CD4-positive, CD25-positive, alpha-beta regulatory T cell (primary cell): ENCODE data around the gene ASMTL. TPM values are rescaled to one million over a fixed set of nuclear protein-coding genes. Genes with fewer than 3 reads are reported as not detected.
"Not testable (repeated sequence)": the region's sequence is repeated elsewhere in the genome, so short reads cannot be mapped to it uniquely, and the experiment has no call there.

ENCODE experiments used
- ATAC-seq, 2 donors: fragments of 150-1000 bp; cut with Tn5 transposase; one replicate each; pipeline ENCODE4 v1.10.0; 2021; ENCODE audit warnings: low read depth in 2 of 2, moderate number of reproducible peaks in 2 of 2, moderate library complexity in 1 of 2
- DNase-seq, 3 donors: peaks; one replicate each; pipeline versions ENCODE4 v3.0.0 to v3.0.0-alpha.2; 2012 to 2022; ENCODE audit warnings: mixed read lengths in 1 of 3
- H3K27ac ChIP-seq: one replicate; pipeline ENCODE4 v1.7.0; 2013; ENCODE audit warnings: mild to moderate bottlenecking, low read length; ENCODE audit not compliant: insufficient read depth, poor library complexity, severe bottlenecking
- H3K27me3 ChIP-seq: one replicate; pipeline ENCODE4 v1.7.0; 2013; ENCODE audit warnings: low read length; ENCODE audit not compliant: control insufficient read depth, insufficient read depth
- H3K36me3 ChIP-seq: one replicate; pipeline ENCODE4 v1.7.0; 2013; ENCODE audit warnings: mild to moderate bottlenecking, low read length, moderate library complexity; ENCODE audit not compliant: control insufficient read depth, insufficient read depth
- H3K4me1 ChIP-seq: 2 replicates; pipeline ENCODE4 v1.7.0; 2013; ENCODE audit warnings: mild to moderate bottlenecking, low read length; ENCODE audit not compliant: insufficient read depth, control insufficient read depth, poor library complexity, severe bottlenecking
- H3K4me3 ChIP-seq: one replicate; pipeline ENCODE4 v1.7.0; 2013; ENCODE audit warnings: low read depth, mild to moderate bottlenecking, low read length, moderate library complexity
- H3K9me3 ChIP-seq, 2 experiments: 1 replicate in 1 of 2; 2 replicates in 1 of 2; pipeline ENCODE4 v1.7.0; 2013; ENCODE audit warnings: low read length in 2 of 2, mild to moderate bottlenecking in 1 of 2, moderate library complexity in 1 of 2; ENCODE audit not compliant: control insufficient read depth in 2 of 2
- H3K27ac Mint-ChIP-seq, 3 donors: one replicate each; pipeline ENCODE4 v1.8.0; 2020 to 2022; ENCODE audit warnings: mild to moderate bottlenecking in 3 of 3, mixed read lengths in 3 of 3, moderate library complexity in 2 of 3
- H3K27me3 Mint-ChIP-seq: one replicate; pipeline ENCODE4 v1.8.0; 2022; ENCODE audit warnings: mild to moderate bottlenecking, mixed read lengths
- H3K36me3 Mint-ChIP-seq: one replicate; pipeline ENCODE4 v1.8.0; 2020; ENCODE audit warnings: mixed read lengths
- H3K4me1 Mint-ChIP-seq, 4 donors: one replicate each; pipeline ENCODE4 v1.8.0; 2020 to 2022; ENCODE audit warnings: mixed read lengths in 4 of 4, mild to moderate bottlenecking in 1 of 4
- H3K4me3 Mint-ChIP-seq, 4 donors: one replicate each; pipeline ENCODE4 v1.8.0; 2020 to 2022; ENCODE audit warnings: mild to moderate bottlenecking in 4 of 4, mixed read lengths in 4 of 4, moderate library complexity in 3 of 4
- H3K9me3 Mint-ChIP-seq, 7 donors: one replicate each; pipeline ENCODE4 v1.8.0; 2020 to 2022; ENCODE audit warnings: mixed read lengths in 7 of 7, mild to moderate bottlenecking in 3 of 7, moderate library complexity in 2 of 7
- polyA plus RNA-seq, 4 donors: library from polyadenylated mRNA; unstranded; fragments of 300-500 nt; fragmentation: Illumina TruSeq; gene quantifications; one replicate each; pipeline ENCODE4 v1.2.3, GENCODE V29; 2021
- total RNA-seq: library from RNA; stranded (reverse); gene quantifications from one replicate; pipeline ENCODE4 v1.2.3, GENCODE V29; 2022

The ASMTL gene
- total and polyA plus RNA-seq, 5 donors from 2014 or later: 32.1 to 50.1 (median 44.6) TPM

DNA sequence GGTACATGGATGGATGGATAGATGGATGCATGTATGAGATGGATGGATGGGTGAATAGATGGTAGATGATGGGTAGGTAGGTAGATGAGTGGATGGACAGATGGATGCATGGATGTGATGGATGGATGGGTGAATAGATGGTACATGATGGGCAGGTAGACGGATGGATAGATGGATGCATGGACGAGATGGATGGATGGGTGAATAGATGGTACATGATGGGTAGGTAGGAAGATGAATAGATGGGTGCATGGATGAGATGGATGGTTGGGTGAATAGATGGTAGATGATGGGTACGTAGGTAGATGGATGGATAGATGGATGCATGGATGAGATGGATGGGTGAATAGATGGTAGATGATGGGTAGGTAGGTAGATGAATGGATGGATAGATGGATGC, 48.8 kb downstream of the ASMTL start:
- H3K27ac Mint-ChIP-seq, H3K4me1 Mint-ChIP-seq, H3K27ac ChIP-seq, H3K4me1 ChIP-seq, H3K36me3 Mint-ChIP-seq, H3K4me3 ChIP-seq, H3K4me3 Mint-ChIP-seq, ATAC-seq, DNase-seq, H3K9me3 Mint-ChIP-seq, H3K27me3 ChIP-seq, H3K27me3 Mint-ChIP-seq, H3K9me3 ChIP-seq: not testable (repeated sequence)
- H3K36me3 ChIP-seq: peaks cover 49% of the 10 kb centered on the region

GRCh38 chrX:1403228-1403627, 49.5 kb downstream of the ASMTL start:
- DNase-seq: no peak
- H3K4me1 Mint-ChIP-seq: no peaks in the 10 kb centered on the region

DNA sequence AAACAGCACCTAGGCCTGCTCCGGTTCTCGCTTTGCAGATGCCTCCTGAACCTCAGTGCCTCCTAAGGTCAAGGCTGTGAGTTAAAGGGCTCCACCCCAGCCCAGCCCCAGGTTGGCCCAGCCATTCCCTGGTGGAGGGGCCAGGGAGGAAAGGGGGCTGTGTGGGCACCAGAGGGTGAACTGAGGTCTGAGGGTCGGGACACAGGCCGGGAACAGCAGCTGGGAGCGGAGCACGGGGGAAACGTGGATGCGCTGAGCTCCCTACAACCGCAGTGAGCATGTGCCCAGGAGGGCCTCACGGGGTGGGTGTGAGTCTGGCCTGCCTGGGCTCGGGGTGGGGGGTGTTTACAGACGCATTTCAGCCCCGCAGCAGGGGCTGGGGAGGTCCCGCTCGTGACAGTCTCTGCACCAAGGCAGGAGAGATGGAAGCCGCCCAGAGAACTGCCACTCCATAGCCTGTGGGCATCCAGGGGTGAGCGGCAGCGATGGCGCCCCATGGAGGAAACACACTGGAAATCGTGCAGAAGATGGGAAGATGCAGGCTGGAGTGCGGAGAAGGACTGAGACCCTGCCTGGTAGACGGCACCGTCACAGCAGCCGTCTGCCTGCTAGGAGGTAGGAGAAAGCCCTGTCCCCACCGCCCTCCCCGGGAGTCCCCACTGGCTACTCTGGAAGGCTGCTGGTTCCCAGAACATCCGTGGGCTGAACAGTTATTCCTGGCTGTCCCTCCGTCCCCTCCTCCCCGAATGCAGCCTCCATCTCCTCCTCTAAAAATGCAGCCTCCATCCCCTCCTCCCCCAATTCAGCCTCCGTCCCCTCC, 50.9 kb downstream of the ASMTL start:
- DNase-seq: no peak
- H3K4me3 Mint-ChIP-seq: no peak overlapping the region
- peaks cover 37% of the 10 kb centered on the region for H3K36me3 ChIP-seq

More at GRCh38 chrX:1403228-1403627, 49.5 kb downstream of the ASMTL start:
- Histone ChIP-seq H3K27me3 (no peaks in the 10 kb centered on the region), H3K27ac (no peak overlapping the region), H3K9me3 (no peaks in the 10 kb centered on the region), H3K4me3 (no peak overlapping the region), H3K36me3 (peaks cover 49% of the 10 kb centered on the region), H3K4me1 (no peaks in the 10 kb centered on the region)
- H3K4me3 Mint-ChIP-seq: no peak overlapping the region
- H3K27me3 Mint-ChIP-seq: no peaks in the 10 kb centered on the region
- no peaks in the 10 kb centered on the region for H3K36me3 Mint-ChIP-seq
- ATAC-seq: no peak
- no peak overlapping the region for H3K27ac Mint-ChIP-seq
- no peaks in the 10 kb centered on the region for H3K9me3 Mint-ChIP-seq

GRCh38 chrX:1400742-1401471, 51.8 kb downstream of the ASMTL start:
- no peak overlapping the region for H3K4me3 Mint-ChIP-seq
- peaks cover 0 to 2% (median 1%) of the 10 kb centered on the region in 4 donors for H3K4me1 Mint-ChIP-seq
- DNase-seq (no peak), ATAC-seq (no peak)
- H3K36me3 Mint-ChIP-seq: peaks cover 4% of the 10 kb centered on the region
- H3K4me3 ChIP-seq: no peak overlapping the region
- H3K9me3 ChIP-seq: no peaks in the 10 kb centered on the region
- H3K36me3 ChIP-seq: peaks cover 30% of the 10 kb centered on the region
- H3K27ac ChIP-seq: no peak overlapping the region
- no peak overlapping the region for H3K27ac Mint-ChIP-seq
- H3K4me1 ChIP-seq: no peaks in the 10 kb centered on the region
- no peaks in the 10 kb centered on the region for H3K9me3 Mint-ChIP-seq
- H3K27me3 Mint-ChIP-seq: no peaks in the 10 kb centered on the region
- no peaks in the 10 kb centered on the region for H3K27me3 ChIP-seq

More for the DNA sequence above, 50.9 kb downstream of the ASMTL start:
- H3K27ac Mint-ChIP-seq: peak overlapping the region in 1 of 3 donors; percentile 42
- Histone ChIP-seq H3K4me3 (no peak overlapping the region), H3K27me3 (no peaks in the 10 kb centered on the region), H3K27ac (no peak overlapping the region), H3K4me1 (no peaks in the 10 kb centered on the region), H3K9me3 (no peaks in the 10 kb centered on the region)
- no peaks in the 10 kb centered on the region for H3K36me3 Mint-ChIP-seq
- no peaks in the 10 kb centered on the region for H3K4me1 Mint-ChIP-seq
- H3K27me3 Mint-ChIP-seq: no peaks in the 10 kb centered on the region
- no peak for ATAC-seq
- H3K9me3 Mint-ChIP-seq: no peaks in the 10 kb centered on the region

DNA sequence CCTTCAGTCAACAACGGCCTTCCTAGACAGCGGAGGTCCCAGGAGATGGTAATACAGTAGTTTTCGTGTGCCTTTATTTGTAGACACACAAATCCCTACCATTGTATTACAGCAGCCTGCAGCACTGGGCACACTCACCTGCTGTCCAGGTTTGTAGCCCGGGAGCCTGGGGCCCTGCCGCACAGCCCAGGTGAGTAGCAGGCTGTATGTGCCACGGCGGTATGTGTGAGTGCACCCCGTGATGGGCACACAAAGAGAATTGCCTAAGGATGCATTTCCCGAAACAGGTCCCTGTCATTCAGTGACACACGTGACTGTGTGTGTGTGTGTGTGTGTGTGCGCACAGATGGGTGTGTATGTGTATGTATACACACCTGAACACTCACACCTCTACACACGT, 52.7 kb downstream of the ASMTL start:
- Mint-ChIP-seq H3K27me3 (no peaks in the 10 kb centered on the region), H3K9me3 (no peaks in the 10 kb centered on the region), H3K4me1 (peaks cover 0 to 10% (median 4%) of the 10 kb centered on the region in 4 donors), H3K36me3 (peaks cover 11% of the 10 kb centered on the region), H3K4me3 (no peak overlapping the region), H3K27ac (no peak overlapping the region)
- DNase-seq (no peak), ATAC-seq (no peak)
- Histone ChIP-seq H3K27me3 (no peaks in the 10 kb centered on the region), H3K4me3 (no peak overlapping the region), H3K9me3 (no peaks in the 10 kb centered on the region), H3K36me3 (peaks cover 21% of the 10 kb centered on the region), H3K27ac (no peak overlapping the region), H3K4me1 (no peaks in the 10 kb centered on the region)

GRCh38 chrX:1398431-1399340, 54.0 kb downstream of the ASMTL start:
- H3K9me3 Mint-ChIP-seq: no peaks in the 10 kb centered on the region
- H3K4me1 Mint-ChIP-seq: peaks cover 2 to 20% (median 6%) of the 10 kb centered on the region in 4 donors
- H3K4me3 ChIP-seq: no peak overlapping the region
- H3K36me3 Mint-ChIP-seq: peaks cover 11% of the 10 kb centered on the region
- H3K4me1 ChIP-seq: no peaks in the 10 kb centered on the region
- no peak overlapping the region for H3K27ac Mint-ChIP-seq
- no peaks in the 10 kb centered on the region for H3K27me3 ChIP-seq
- H3K36me3 ChIP-seq: peaks cover 8% of the 10 kb centered on the region
- H3K9me3 ChIP-seq: no peaks in the 10 kb centered on the region
- H3K27ac ChIP-seq: no peak overlapping the region
- no peak overlapping the region for H3K4me3 Mint-ChIP-seq
- ATAC-seq (no peak), DNase-seq (no peak)
- no peaks in the 10 kb centered on the region for H3K27me3 Mint-ChIP-seq

GRCh38 chrX:1397441-1398270, 55.1 kb downstream of the ASMTL start:
- peak overlapping the region in 1 of 4 donors; percentile 47 for H3K4me3 Mint-ChIP-seq
- no peaks in the 10 kb centered on the region for H3K36me3 ChIP-seq
- H3K36me3 Mint-ChIP-seq: peaks cover 11% of the 10 kb centered on the region
- H3K4me3 ChIP-seq: no peak overlapping the region
- no peaks in the 10 kb centered on the region for H3K9me3 ChIP-seq
- peaks cover 4 to 27% (median 8%) of the 10 kb centered on the region in 4 donors for H3K4me1 Mint-ChIP-seq
- H3K27ac ChIP-seq: no peak overlapping the region
- no peaks in the 10 kb centered on the region for H3K27me3 ChIP-seq
- H3K27ac Mint-ChIP-seq: no peak overlapping the region
- no peak for DNase-seq
- no peaks in the 10 kb centered on the region for H3K9me3 Mint-ChIP-seq
- no peak for ATAC-seq
- H3K4me1 ChIP-seq: peaks cover 6% of the 10 kb centered on the region
- no peaks in the 10 kb centered on the region for H3K27me3 Mint-ChIP-seq
